D721Med (cell line): ENCODE results near the gene SOCS6.
"Not testable (repeated sequence)": the region's sequence is repeated elsewhere in the genome, so short reads cannot be mapped to it uniquely, and the experiment has no call there.

Experiments used
- DNase-seq: peaks from one replicate; pipeline ENCODE4 v3.0.0; 2011; ENCODE audit warnings: low spot score; ENCODE audit not compliant: insufficient read length
- FAIRE-seq: peaks from 2 replicates; lab custom pipeline; 2011; peaks lifted over from hg19 to GRCh38; lab: Jason Lieb, UNC
- CTCF ChIP-seq: IDR thresholded peaks from 2 replicates; pipeline ENCODE4 v1.5.1; 2012; ENCODE audit warnings: mild to moderate bottlenecking, control low read depth; ENCODE audit not compliant: insufficient read depth; ENCODE audit errors: missing control alignments

SOCS6 gene

DNA sequence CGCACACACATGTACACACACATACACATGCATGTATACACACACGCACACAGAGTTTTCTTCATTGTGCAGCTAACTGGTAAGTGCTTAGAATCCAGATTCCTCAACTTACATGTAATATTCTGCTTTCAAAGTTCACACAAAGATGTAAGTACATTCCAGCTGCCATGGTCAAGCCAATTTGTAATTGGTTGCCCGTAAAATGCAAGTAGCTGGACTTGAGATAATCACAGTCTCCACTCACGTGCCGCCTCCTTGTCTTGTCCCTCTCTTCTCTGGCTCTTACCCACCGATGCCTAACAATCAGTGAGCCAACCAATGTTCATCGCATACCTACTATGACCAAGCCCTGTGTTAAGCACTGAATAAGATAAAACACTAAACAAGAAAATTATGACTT lies 77.8 kb downstream of the SOCS6 start:
- TF ChIP-seq CTCF: no peak
- FAIRE-seq: peak; percentile 96
- no peak for DNase-seq

- FAIRE-seq: not testable (repeated sequence)
Observed at GRCh38 chr18:70367344-70367743, 78.5 kb downstream of the SOCS6 start.

DNA sequence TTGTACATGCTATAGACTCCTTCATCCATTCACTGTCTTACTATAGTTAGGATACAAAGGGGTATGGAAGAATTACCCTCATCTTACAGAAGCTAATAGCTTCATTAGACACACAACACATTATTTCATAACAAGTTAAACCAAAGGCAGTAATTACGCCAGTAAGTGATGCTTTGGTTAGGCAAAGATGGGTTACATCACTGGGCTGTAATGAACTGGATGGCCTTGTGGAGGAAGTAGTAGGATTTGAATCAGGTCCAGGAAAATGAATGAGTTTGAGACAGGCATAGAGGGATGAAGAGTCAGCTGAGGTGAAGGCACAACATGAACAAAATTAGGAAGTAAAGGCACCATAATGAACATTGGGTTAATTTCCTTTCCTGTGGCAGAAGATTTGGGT lies 80.1 kb downstream of the SOCS6 start:
- no peak for DNase-seq
- FAIRE-seq: no peak
- TF ChIP-seq CTCF: no peak

More at GRCh38 chr18:70367344-70367743, 78.5 kb downstream of the SOCS6 start:
- not testable (repeated sequence) for DNase-seq

DNA sequence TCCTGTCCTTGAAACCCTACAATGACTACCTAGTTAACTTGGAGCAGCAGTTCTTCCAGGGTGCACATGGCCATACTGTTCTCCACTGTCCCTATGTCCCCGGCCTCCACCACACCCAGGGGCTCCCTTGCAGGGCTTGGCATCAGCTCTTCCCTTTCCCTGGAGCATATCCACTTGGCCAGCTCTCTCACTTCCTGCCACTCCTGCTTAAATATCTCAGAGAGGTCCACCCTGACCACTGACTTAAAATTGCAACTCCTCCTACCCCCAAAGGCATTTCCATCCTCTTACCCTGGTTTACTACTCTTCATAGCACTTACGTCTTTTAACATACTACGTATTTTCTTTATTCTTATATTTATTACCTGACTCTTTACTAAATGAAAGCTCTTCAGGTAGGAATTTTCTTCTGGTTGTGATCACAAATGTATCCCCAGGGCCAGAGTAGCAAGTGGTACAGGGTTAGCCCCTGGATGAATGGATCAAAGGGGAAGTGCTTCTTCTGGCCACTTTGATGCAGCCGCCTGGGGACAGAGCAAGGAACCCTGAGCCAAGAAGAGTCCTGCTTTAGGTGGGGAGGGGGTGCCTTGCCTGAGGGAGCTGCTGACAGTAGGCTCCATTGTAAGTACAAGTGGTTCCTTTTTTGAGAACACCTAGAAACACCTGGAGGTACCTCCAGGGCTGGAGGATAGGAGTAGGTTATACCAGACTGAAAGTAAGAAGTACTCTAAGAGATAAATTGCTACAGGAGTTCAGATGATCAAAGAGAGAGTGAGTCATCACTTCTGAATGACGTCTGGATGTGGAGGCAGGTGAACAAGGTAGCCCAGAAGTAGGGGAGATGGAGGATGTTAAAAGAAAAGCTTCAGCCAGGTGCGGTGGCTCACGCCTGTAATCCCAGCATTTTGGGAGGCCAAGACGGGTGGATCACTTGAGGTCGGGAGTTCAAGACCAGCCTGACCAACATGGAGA lies 82.2 kb downstream of the SOCS6 start:
- peak; percentile 69 for FAIRE-seq
- DNase-seq: no peak
- no peak for TF ChIP-seq CTCF

DNA sequence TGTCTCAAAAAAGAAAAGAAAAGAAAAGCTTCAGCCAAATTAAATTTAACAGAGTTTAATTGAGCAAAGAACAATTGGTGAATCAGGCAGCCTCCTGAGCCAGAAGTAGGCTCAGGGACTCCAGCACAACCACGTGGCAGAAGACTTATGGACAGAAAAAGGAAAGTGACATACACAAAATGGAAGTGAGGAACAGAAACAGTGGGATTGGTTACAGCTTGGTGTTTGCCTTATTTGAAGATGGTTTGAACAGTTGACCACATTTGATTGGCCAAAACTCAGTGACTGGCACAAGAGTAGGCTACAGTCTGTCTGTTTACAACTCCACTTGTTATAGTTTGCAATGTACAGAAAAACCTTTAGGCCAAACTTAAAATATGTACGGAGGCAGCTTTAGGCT lies 83.1 kb downstream of the SOCS6 start:
- FAIRE-seq: no peak
- TF ChIP-seq CTCF: no peak
- DNase-seq: no peak

DNA sequence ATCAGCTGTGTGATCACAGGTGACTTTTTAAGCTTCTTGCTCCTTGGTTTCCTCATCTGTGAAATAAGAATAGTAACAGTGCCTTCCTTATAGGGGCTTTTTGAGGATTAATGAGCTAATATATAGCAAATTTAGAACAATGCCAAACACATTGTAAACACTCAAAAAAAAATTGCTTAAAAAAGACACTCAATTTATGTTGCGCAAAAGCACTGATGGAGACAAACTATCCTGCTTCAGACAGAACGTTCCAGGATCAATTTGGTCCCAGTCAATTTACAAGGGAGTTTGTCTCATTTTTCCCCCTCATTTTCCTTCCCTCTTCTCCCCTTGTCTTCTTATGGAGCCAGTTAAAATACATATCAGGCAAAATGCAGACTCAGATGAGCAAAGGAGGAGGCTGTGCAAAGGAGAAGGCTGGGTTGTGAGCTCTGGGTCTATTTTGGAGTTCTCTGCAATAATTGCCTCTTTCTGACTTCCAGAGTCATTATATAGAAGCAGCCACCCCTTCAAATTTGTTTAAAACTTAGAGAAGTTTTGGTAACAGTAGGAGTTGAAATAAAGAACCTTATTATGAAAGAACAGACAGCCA lies 83.7 kb downstream of the SOCS6 start:
- no peak for TF ChIP-seq CTCF
- DNase-seq (no peak), FAIRE-seq (no peak)

GRCh38 chr18:70373042-70373519 lies 84.2 kb downstream of the SOCS6 start:
- FAIRE-seq: no peak
- no peak for TF ChIP-seq CTCF
- DNase-seq: no peak
